ENCODE results near the gene NVL. TPM values are rescaled to one million over a fixed set of nuclear protein-coding genes. Genes with fewer than 3 reads are reported as not detected.

NVL gene
- total and polyA plus RNA-seq, 4 donors: 5.3 to 14.0 (median 11.0) TPM

DNA sequence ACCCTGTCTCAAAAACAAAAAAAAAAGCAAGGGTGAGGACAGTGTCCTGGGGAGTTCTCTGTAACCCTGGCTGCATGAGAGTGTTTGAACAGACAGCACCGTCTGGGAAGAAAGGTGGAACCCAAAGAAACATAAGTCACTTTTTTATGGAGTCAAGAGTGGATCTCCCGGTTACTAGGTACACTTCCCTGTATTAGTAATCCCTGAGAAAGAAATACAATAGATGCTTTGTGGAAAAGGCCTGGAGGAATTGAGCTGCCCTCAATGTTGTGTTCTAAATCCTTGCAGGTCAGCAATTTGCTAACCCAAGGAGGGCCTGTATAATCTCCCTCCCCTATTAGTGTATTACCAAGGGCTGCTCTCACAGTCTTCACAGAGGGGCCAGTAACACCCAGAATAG, 130.3 kb downstream of the NVL start:
- H3K27ac ChIP-seq (ENCODE audit: low read depth in 1 of 2, low read length in 2 of 2): no peak overlapping the region
- H3K4me3 ChIP-seq (ENCODE audit: low read depth in 1 of 3, low read length in 3 of 3): no peak overlapping the region
- H3K9ac ChIP-seq (ENCODE audit: low read depth in 1 of 2, low read length in 2 of 2): no peak overlapping the region
- no peaks in the 10 kb centered on the region for H3K9me3 ChIP-seq (ENCODE audit: control insufficient read depth in 4 of 4, low read length in 3 of 4)
- no peak for DNase-seq (ENCODE audit: low spot score)
- 88% methylated on average over 2 of the region's 2 CpGs for WGBS
- no peaks in the 10 kb centered on the region for H3K27me3 ChIP-seq (ENCODE audit: control insufficient read depth in 4 of 4, insufficient read depth in 4 of 4, low read length in 3 of 4)
- H3K4me1 ChIP-seq (ENCODE audit: control insufficient read depth in 4 of 4, insufficient read depth in 4 of 4, low read length in 3 of 4): peaks cover 5 to 17% (median 15%) of the 10 kb centered on the region in 4 donors
- TF ChIP-seq RAD21 (IDR thresholded peaks at IDR 0.05) (no peak), CTCF (IDR thresholded peaks at IDR 0.05; ENCODE audit: low read depth, low read length, missing input control) (no peak), GABPA (IDR thresholded peaks at IDR 0.05 in 1 of 2, conservative IDR thresholded peaks at IDR 0.05 in 1 of 2) (no peak), EGR1 (IDR thresholded peaks at IDR 0.05; ENCODE audit: low read depth in 2 of 2) (no peak), MAX (IDR thresholded peaks at IDR 0.05) (no peak), REST (IDR thresholded peaks at IDR 0.05) (no peak), ATF3 (IDR thresholded peaks at IDR 0.05) (no peak), SP1 (IDR thresholded peaks at IDR 0.05) (no peak), HNF4G (IDR thresholded peaks at IDR 0.05) (no peak), JUND (IDR thresholded peaks at IDR 0.05) (no peak)
- H3K36me3 ChIP-seq (ENCODE audit: control insufficient read depth in 4 of 4, insufficient read depth in 3 of 4, low read depth in 1 of 4, low read length in 3 of 4): no peaks in the 10 kb centered on the region

DNA sequence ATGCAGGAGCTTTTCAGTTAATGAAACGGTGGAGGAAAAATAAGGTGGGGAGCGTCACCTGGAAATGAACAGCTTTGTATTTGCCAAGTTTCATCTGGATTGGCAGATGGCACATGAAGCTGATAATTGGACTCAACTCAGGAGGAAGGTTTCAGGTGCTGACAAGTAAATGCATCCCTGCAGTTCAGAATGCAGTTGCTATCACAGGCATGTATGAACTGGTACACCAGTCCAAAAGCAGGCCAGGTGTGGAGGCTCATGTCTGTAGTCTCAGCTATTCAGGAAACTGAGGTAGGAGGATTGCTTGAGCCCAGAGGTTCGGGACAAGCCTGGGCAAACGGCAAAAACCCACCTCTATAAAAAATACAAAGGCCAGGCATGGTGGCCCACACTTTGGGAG, 131.4 kb downstream of the NVL start:
- no peaks in the 10 kb centered on the region for H3K36me3 ChIP-seq (ENCODE audit: control insufficient read depth in 4 of 4, insufficient read depth in 3 of 4, low read depth in 1 of 4, low read length in 3 of 4)
- H3K9ac ChIP-seq (ENCODE audit: low read depth in 1 of 2, low read length in 2 of 2): no peak overlapping the region
- WGBS: 93% methylated on average over 4 of the region's 4 CpGs
- no peaks in the 10 kb centered on the region for H3K27me3 ChIP-seq (ENCODE audit: control insufficient read depth in 4 of 4, insufficient read depth in 4 of 4, low read length in 3 of 4)
- no peak overlapping the region for H3K4me3 ChIP-seq (ENCODE audit: low read depth in 1 of 3, low read length in 3 of 3)
- no peak for TF ChIP-seq YY1 (IDR thresholded peaks at IDR 0.05)
- peaks cover 5 to 10% (median 8%) of the 10 kb centered on the region in 4 donors for H3K4me1 ChIP-seq (ENCODE audit: control insufficient read depth in 4 of 4, insufficient read depth in 4 of 4, low read length in 3 of 4)
- DNase-seq (ENCODE audit: low spot score): no peak
- no peak overlapping the region for H3K27ac ChIP-seq (ENCODE audit: low read depth in 1 of 2, low read length in 2 of 2)
- no peaks in the 10 kb centered on the region for H3K9me3 ChIP-seq (ENCODE audit: control insufficient read depth in 4 of 4, low read length in 3 of 4)
